GM12891 (cell line): ENCODE measurements around the gene PRR14L.

Experiments used
- DNase-seq: peaks from one replicate; pipeline ENCODE4 v3.0.0; 2011; ENCODE audit warnings: low spot score; ENCODE audit not compliant: insufficient read length
- FAIRE-seq: peaks from 2 replicates; lab custom pipeline; 2011; peaks lifted over from hg19 to GRCh38; lab: Jason Lieb, UNC
- PAX5 ChIP-seq: IDR thresholded peaks from 2 replicates; pipeline ENCODE4 v1.6.1; 2011; ENCODE audit warnings: low read length, moderate library complexity, mild to moderate bottlenecking; ENCODE audit not compliant: insufficient read depth, severe bottlenecking
- POLR2A ChIP-seq: IDR thresholded peaks from 2 replicates; pipeline ENCODE4 v1.6.1; 2011; ENCODE audit warnings: low read depth, low read length, control low read depth
- POLR2AphosphoS5 ChIP-seq: IDR thresholded peaks from 2 replicates; pipeline ENCODE4 v1.6.1; 2011; ENCODE audit warnings: low read depth, low read length, control low read depth
- POU2F2 ChIP-seq: IDR thresholded peaks from 2 replicates; pipeline ENCODE4 v1.6.1; 2011; ENCODE audit warnings: low read depth, mild to moderate bottlenecking, control low read depth, low read length, moderate library complexity
- SPI1 ChIP-seq: IDR thresholded peaks from 2 replicates; pipeline ENCODE4 v1.6.1; 2011; ENCODE audit warnings: low read depth, low read length, control low read depth
- TAF1 ChIP-seq: IDR thresholded peaks from 2 replicates; pipeline ENCODE4 v1.6.1; 2011; ENCODE audit warnings: low read depth, low read length, control low read depth

PRR14L gene

GRCh38 chr22:31646186-31647019 lies 103.5 kb downstream of the PRR14L start:
- peak; percentile 50 for FAIRE-seq
- no peak for TF ChIP-seq TAF1
- TF ChIP-seq PAX5 = no peak
- DNase-seq = no peak

GRCh38 chr22:31639436-31640039 lies 110.4 kb downstream of the PRR14L start:
- DNase-seq = no peak
- TF ChIP-seq SPI1 (no peak), POLR2AphosphoS5 (no peak), PAX5 (no peak), POLR2A (no peak), TAF1 (no peak), POU2F2 (no peak)
- peak; percentile 13 for FAIRE-seq

GRCh38 chr22:31637891-31638618 lies 111.9 kb downstream of the PRR14L start:
- TF ChIP-seq SPI1 (peak; percentile 61), POU2F2 (0 out of 2 replicates have a peak, but pooled peaks have one; percentile 21), TAF1 (peak; percentile 24; the same call in 1 of the 2 replicates), POLR2A (no peak; the same call in 1 of the 2 replicates), POLR2AphosphoS5 (peak; percentile 67)
- FAIRE-seq = peak; percentile 88
- no peak for DNase-seq

GRCh38 chr22:31637447-31637890 lies 112.5 kb downstream of the PRR14L start:
- TF ChIP-seq POLR2A = peak; percentile 81
- TF ChIP-seq PAX5 = no peak
- no peak for TF ChIP-seq POU2F2
- peak; percentile 71 for TF ChIP-seq POLR2AphosphoS5
- TF ChIP-seq TAF1 = peak; percentile 76; the same call in 1 of the 2 replicates
- 0 out of 2 replicates have a peak, but pooled peaks have one; percentile 6 for TF ChIP-seq SPI1
- FAIRE-seq = peak; percentile 89
- DNase-seq = peak; percentile 58

- no peak for TF ChIP-seq SPI1
- no peak for TF ChIP-seq POLR2AphosphoS5
- TF ChIP-seq POLR2A = no peak
- no peak for TF ChIP-seq POU2F2
- TF ChIP-seq PAX5 = no peak
- TF ChIP-seq TAF1 = no peak
- DNase-seq (no peak), FAIRE-seq (peak; percentile 40)
Measured at GRCh38 chr22:31635638-31636306, 114.2 kb downstream of the PRR14L start.

- FAIRE-seq = peak; percentile 5
- DNase-seq = no peak
- TF ChIP-seq TAF1 (no peak), POLR2A (no peak), PAX5 (no peak), SPI1 (no peak), POU2F2 (no peak), POLR2AphosphoS5 (no peak)
Measured at GRCh38 chr22:31631436-31631835, 118.5 kb downstream of the PRR14L start.
